SK-N-MC (cell line): ENCODE data around the gene ARNT2.

Source experiments
- EZH2 ChIP-seq: fragments of 200-600 bp; sonication (generic); IDR thresholded peaks from one replicate; pipeline ENCODE4 v1.6.1; 2017; ENCODE audit warnings: antibody characterized with exemption
- POLR2AphosphoS5 ChIP-seq: IDR thresholded peaks from 2 replicates; pipeline ENCODE4 v1.6.1; 2012; ENCODE audit warnings: mild to moderate bottlenecking, low read depth, low read length, borderline replicate concordance

DNA sequence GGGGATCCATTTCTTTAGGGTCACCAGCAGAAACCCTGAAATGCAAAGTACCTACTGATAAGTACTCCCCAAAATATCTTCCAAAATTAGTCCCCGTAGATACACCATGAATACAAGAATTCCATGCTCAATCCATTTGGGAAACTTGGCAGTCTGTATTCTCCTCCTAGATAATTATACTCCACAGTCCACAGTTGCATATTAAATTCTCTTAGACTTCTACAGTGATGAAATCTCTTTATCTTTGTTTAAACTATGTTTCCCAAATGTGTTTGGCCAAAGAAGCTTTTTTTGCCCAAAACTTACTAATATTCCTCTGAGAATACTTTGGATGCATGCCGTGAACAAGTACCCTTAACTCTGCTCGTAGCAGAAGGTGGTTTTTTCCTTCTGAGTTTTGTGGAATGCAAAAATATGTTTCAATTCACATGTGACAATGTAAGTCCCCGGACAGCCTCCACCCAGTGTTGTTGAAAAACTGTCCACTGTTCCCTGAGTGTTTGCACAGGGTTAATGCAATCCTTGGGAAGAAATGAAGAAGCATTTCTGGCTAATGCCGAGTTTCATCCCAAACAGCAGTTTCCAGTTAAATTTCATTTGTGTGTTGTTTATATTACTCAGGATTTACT lies 126.7 kb downstream of the ARNT2 start:
- no peak for TF ChIP-seq EZH2
- TF ChIP-seq POLR2AphosphoS5 = no peak
